NCI-H146 treated with DMSO at 0.1 percent for 48 hours (cell line): ENCODE measurements around the gene FXYD1.
"Not testable (repeated sequence)": the region's sequence is repeated elsewhere in the genome, so short reads cannot be mapped to it uniquely, and the experiment has no call there.

ENCODE experiments used
- DNase-seq: peaks from one replicate; lab custom pipeline; 2025; ENCODE audit not compliant: unreplicated experiment; lab: John Stamatoyannopoulos, UW

FXYD1 gene

GRCh38 chr19:35141837-35142605, 3.4 kb downstream of the FXYD1 start:
- no peak for DNase-seq

GRCh38 chr19:35142606-35143230, 4.1 kb downstream of the FXYD1 start:
- DNase-seq: no peak

- DNase-seq: no peak
These were observed 4.6 kb downstream of the FXYD1 start, which contains the start of gene FXYD7 for GRCh38 chr19:35143231-35143715. TSS of gene FXYD7 (plus strand) at chr19:35143255. CDS start at chr19:35143334, 79 bp downstream.

- DNase-seq: no peak
These were observed 5.2 kb downstream of the FXYD1 start for GRCh38 chr19:35143818-35144217.

GRCh38 chr19:35144259-35144599, 5.6 kb downstream of the FXYD1 start:
- DNase-seq: no peak

- DNase-seq: no peak
These were observed 6.2 kb downstream of the FXYD1 start for GRCh38 chr19:35144600-35145436.

- no peak for DNase-seq
These were observed 8.3 kb downstream of the FXYD1 start for GRCh38 chr19:35146746-35147459.

- no peak for DNase-seq
These were observed 10.8 kb downstream of the FXYD1 start for GRCh38 chr19:35149463-35149862.

GRCh38 chr19:35150445-35150844, 11.8 kb downstream of the FXYD1 start:
- no peak for DNase-seq

GRCh38 chr19:35151273-35152065, 12.8 kb downstream of the FXYD1 start:
- DNase-seq: no peak

GRCh38 chr19:35153129-35153522, 14.5 kb downstream of the FXYD1 start:
- not testable (repeated sequence) for DNase-seq

- no peak for DNase-seq
These were observed 15.3 kb downstream of the FXYD1 start for GRCh38 chr19:35153701-35154524.

- DNase-seq: no peak
These were observed 16.1 kb downstream of the FXYD1 start, which contains the start of gene FXYD5 for GRCh38 chr19:35154525-35155406. TSS of gene FXYD5 (plus strand) at chr19:35154735. CDS start at chr19:35155551, 816 bp downstream.

GRCh38 chr19:35155441-35155840, 16.8 kb downstream of the FXYD1 start:
- DNase-seq: no peak

- DNase-seq: peak; percentile 22
These were observed 17.5 kb downstream of the FXYD1 start for GRCh38 chr19:35155981-35156672.

- no peak for DNase-seq
These were observed 18.0 kb downstream of the FXYD1 start for GRCh38 chr19:35156673-35157014.

GRCh38 chr19:35157431-35157830, 18.8 kb downstream of the FXYD1 start:
- DNase-seq: no peak

- DNase-seq: no peak
These were observed 21.0 kb downstream of the FXYD1 start for GRCh38 chr19:35159606-35160005.
